Lung (tissue), 12 donors: ENCODE measurements around the gene HLX. TPM values are rescaled to one million over a fixed set of nuclear protein-coding genes. Genes with fewer than 3 reads are reported as not detected.

ENCODE experiments used
- ATAC-seq: fragments of 200-7000 bp; cut with Tn5 transposase; one replicate; pipeline ENCODE4 v1.9.1; 2020; ENCODE audit warnings: moderate number of reproducible peaks; ENCODE audit not compliant: insufficient read depth, low FRiP score
- DNase-seq, 3 donors: peaks; one replicate each; pipeline ENCODE4 v3.0.0-alpha.2; 2013 to 2017
- H3K27ac ChIP-seq, 2 donors: one replicate each; pipeline ENCODE4 v1.5.1; 2013; ENCODE audit warnings: mild to moderate bottlenecking in 2 of 2, moderate library complexity in 2 of 2, control low read depth in 1 of 2, inconsistent platforms in 1 of 2, low read depth in 1 of 2, low read length in 1 of 2
- H3K27me3 ChIP-seq, 3 donors: one replicate each; pipeline ENCODE4 v1.5.1; 2013; ENCODE audit warnings: low read length in 2 of 3; ENCODE audit not compliant: control insufficient read depth in 3 of 3, insufficient read depth in 3 of 3
- H3K36me3 ChIP-seq, 4 donors: one replicate each; pipeline ENCODE4 v1.5.1; 2013; ENCODE audit warnings: low read length in 4 of 4, mild to moderate bottlenecking in 1 of 4, moderate library complexity in 1 of 4; ENCODE audit not compliant: control insufficient read depth in 4 of 4, insufficient read depth in 4 of 4
- H3K4me1 ChIP-seq, 5 donors: one replicate each; pipeline ENCODE4 v1.5.1; 2013; ENCODE audit warnings: low read length in 5 of 5, mild to moderate bottlenecking in 2 of 5, moderate library complexity in 1 of 5; ENCODE audit not compliant: control insufficient read depth in 5 of 5, insufficient read depth in 5 of 5
- H3K4me3 ChIP-seq: one replicate; pipeline ENCODE4 v1.5.1; 2013; ENCODE audit warnings: mild to moderate bottlenecking, control low read depth, moderate library complexity
- H3K9ac ChIP-seq, 2 donors: one replicate each; pipeline ENCODE4 v1.5.1; 2013; ENCODE audit warnings: low read length in 2 of 2, control low read depth in 1 of 2; ENCODE audit not compliant: insufficient read depth in 1 of 2
- H3K9me3 ChIP-seq, 4 donors: one replicate each; pipeline ENCODE4 v1.5.1; 2013; ENCODE audit warnings: low read length in 3 of 4, mild to moderate bottlenecking in 1 of 4, moderate library complexity in 1 of 4; ENCODE audit not compliant: control insufficient read depth in 4 of 4, insufficient read depth in 3 of 4
- CTCF ChIP-seq: IDR thresholded peaks from 2 replicates; pipeline ENCODE4 v1.5.1; 2012; ENCODE audit warnings: mild to moderate bottlenecking; ENCODE audit errors: control extremely low read depth, extremely low read depth
- WGBS, 2 donors: extraction: QIAGEN DNeasy Blood & Tissue Kit; methylation state at CpG; one replicate each; pipeline ENCODE4 v1.1.7; 2013; 5-methylcytosine and 5-hydroxymethylcytosine counted together
- polyA plus RNA-seq, 2 donors: library from polyadenylated mRNA; stranded (reverse); fragments of 200-250 nt; gene quantifications; one replicate each; pipeline ENCODE4 v1.2.1, GENCODE V29; 2013
- total RNA-seq, 2 donors: library from RNA; depleted of rRNA in 1 of 2; stranded (reverse); fragments of >200 nt in 1 of 2; gene quantifications; one replicate each; pipeline ENCODE4 v1.2.1, GENCODE V29; 2014 to 2021
- donor health status: control.
- donor health status: control.
- donor health status: Bipolar disorder and iron deficiency.
- donor health status: healthy.
- donor health status: DM: yes; HTN: yes; CAD: no.

Gene HLX
- total and polyA plus RNA-seq, 4 donors = 14.8 to 36.7 (median 25.7) TPM

- no peak for TF ChIP-seq CTCF
- no peaks in the 10 kb centered on the region for H3K9me3 ChIP-seq
- no peak overlapping the region for H3K4me3 ChIP-seq
- DNase-seq (no peak), ATAC-seq (no peak)
- H3K27me3 ChIP-seq = no peaks in the 10 kb centered on the region
- H3K4me1 ChIP-seq = peaks cover 0 to 6% (median 0%) of the 10 kb centered on the region in 5 donors
- no peak overlapping the region for H3K9ac ChIP-seq
- no peaks in the 10 kb centered on the region for H3K36me3 ChIP-seq
- 75 to 98% methylated on average over 5 of the region's 5 CpGs for WGBS, 2 donors
- H3K27ac ChIP-seq = no peak overlapping the region
Measured at GRCh38 chr1:220910021-220910420, 30.8 kb downstream of the HLX start.

- DNase-seq (no peak), ATAC-seq (peak; percentile 58)
- Histone ChIP-seq H3K9me3 (no peaks in the 10 kb centered on the region), H3K36me3 (no peaks in the 10 kb centered on the region), H3K4me1 (peaks cover 0 to 7% (median 0%) of the 10 kb centered on the region in 5 donors), H3K9ac (no peak overlapping the region), H3K27me3 (no peaks in the 10 kb centered on the region), H3K27ac (no peak overlapping the region), H3K4me3 (no peak overlapping the region)
- WGBS, 2 donors = 42 to 65% methylated on average over 6 of the region's 6 CpGs
- no peak for TF ChIP-seq CTCF
Measured at GRCh38 chr1:220914283-220915116, 35.3 kb downstream of the HLX start.

DNA sequence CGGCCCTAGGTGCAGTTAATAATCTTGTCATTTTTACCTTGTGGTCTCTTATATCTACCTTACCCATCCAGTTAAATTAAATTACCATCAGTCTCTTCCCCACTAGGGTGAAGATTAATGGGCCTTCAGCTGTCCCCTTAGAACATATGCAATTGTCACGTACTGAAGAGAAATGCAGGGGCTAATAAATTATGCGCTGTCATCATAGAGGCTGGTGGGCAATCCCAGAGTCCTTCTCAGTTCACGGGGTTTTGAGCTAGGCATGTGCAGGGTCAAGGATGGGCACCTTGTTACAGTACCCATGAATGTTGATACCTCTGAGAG, 35.8 kb downstream of the HLX start:
- H3K9ac ChIP-seq = no peak overlapping the region
- ATAC-seq (no peak), DNase-seq (no peak)
- no peaks in the 10 kb centered on the region for H3K9me3 ChIP-seq
- H3K4me1 ChIP-seq = peaks cover 0 to 7% (median 0%) of the 10 kb centered on the region in 5 donors
- H3K36me3 ChIP-seq = no peaks in the 10 kb centered on the region
- TF ChIP-seq CTCF = no peak
- H3K4me3 ChIP-seq = no peak overlapping the region
- WGBS, 2 donors = 46 to 75% methylated on average over 4 of the region's 4 CpGs
- no peaks in the 10 kb centered on the region for H3K27me3 ChIP-seq
- H3K27ac ChIP-seq = no peak overlapping the region
